Subcutaneous adipose tissue (tissue), 4 donors: ENCODE results near the gene HRNR. TPM values are rescaled to one million over a fixed set of nuclear protein-coding genes. Genes with fewer than 3 reads are reported as not detected.

ENCODE experiments used
- total RNA-seq, 4 donors: library from RNA; depleted of rRNA; stranded (reverse); fragments of >200 nt; gene quantifications; one replicate each; pipeline ENCODE4 v1.1.0, GENCODE V29; 2016
- TF ChIP-seq, protein P1 (sequence below): fragments of 450-650 bp; IDR thresholded peaks from one replicate; pipeline ENCODE4 v1.5.1; 2016; ENCODE audit warnings: low read depth, mild to moderate bottlenecking, control low read depth, antibody characterized with exemption, moderate library complexity

HRNR gene
- total RNA-seq, 4 donors from 2014 or later: not detected

DNA sequence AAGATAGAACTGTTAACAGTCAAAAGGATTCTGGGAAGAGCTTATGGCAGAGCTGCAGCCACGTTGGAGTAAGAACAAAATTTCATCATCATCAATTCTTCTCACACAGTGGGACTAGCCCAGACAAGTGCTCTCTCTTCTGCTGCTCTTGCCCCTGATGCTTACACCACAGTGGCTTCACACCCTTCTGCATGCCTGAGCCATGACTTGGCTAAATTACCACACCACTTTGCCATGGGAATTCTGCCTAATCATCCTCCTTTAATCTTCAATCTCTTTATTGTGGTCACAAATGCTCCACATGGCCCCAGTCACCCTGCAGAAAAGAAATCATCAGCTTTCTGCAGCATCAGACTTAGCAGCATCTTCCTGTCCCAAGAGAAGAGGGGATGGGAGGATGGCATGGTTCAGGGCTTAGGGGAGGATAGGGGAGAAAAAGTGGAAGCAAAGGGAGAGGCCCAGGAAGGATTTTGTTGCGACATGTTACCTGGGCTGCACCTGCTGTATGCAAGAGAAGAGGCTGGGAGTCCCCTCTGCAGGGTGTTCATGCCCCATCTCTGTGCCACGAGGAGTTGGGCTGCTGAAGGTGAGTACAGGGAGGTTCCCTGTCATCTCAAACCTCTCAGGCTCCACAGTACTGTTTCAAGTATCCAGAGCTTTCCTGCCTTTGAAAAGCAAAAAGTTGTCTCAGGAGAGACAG is 56.0 kb downstream of the HRNR start:
- TF ChIP-seq, protein P1, sequence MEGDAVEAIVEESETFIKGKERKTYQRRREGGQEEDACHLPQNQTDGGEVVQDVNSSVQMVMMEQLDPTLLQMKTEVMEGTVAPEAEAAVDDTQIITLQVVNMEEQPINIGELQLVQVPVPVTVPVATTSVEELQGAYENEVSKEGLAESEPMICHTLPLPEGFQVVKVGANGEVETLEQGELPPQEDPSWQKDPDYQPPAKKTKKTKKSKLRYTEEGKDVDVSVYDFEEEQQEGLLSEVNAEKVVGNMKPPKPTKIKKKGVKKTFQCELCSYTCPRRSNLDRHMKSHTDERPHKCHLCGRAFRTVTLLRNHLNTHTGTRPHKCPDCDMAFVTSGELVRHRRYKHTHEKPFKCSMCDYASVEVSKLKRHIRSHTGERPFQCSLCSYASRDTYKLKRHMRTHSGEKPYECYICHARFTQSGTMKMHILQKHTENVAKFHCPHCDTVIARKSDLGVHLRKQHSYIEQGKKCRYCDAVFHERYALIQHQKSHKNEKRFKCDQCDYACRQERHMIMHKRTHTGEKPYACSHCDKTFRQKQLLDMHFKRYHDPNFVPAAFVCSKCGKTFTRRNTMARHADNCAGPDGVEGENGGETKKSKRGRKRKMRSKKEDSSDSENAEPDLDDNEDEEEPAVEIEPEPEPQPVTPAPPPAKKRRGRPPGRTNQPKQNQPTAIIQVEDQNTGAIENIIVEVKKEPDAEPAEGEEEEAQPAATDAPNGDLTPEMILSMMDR: no peak

GRCh38 chr1:152166966-152167365 is 57.0 kb downstream of the HRNR start:
- TF ChIP-seq, protein P1: no peak

DNA sequence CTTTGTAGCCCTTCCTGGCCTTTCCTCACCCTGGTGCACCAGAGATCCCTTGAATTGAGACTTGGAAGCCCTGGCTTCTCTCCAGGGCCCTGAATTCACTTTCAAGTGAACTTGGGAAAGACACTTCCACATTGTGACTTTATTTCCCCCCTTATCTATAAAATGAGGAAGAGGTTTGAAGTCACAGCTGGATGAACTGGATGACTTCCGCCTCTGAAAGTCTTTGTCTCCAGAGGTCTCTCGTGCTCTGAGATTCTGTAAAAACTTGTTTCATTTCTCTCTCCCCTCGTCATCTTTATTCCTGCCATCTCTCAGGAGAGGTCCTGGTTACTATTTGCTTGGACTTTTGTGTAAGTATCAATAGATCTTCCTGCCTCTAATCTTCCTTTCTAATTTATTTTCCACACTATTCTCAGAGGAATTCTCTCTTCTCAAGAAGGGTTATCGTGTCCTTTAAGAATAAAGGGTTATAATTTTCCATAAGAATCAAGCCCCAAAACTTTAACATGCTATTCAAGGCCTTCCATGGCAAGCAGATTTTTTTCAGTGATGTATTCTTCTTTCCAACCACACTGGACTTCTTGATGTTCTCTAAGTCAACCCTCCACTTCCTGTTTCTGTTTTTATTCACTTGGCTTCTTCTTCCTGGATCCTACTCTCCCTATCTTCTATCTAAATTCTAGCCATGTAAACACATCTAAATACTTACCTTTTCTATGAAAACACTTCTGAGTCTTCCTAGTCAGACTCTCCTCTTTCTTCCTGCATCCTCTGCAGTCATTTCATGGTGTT is 58.5 kb downstream of the HRNR start:
- TF ChIP-seq, protein P1: no peak

GRCh38 chr1:152164517-152165136 is 59.4 kb downstream of the HRNR start:
- TF ChIP-seq, protein P1: no peak

DNA sequence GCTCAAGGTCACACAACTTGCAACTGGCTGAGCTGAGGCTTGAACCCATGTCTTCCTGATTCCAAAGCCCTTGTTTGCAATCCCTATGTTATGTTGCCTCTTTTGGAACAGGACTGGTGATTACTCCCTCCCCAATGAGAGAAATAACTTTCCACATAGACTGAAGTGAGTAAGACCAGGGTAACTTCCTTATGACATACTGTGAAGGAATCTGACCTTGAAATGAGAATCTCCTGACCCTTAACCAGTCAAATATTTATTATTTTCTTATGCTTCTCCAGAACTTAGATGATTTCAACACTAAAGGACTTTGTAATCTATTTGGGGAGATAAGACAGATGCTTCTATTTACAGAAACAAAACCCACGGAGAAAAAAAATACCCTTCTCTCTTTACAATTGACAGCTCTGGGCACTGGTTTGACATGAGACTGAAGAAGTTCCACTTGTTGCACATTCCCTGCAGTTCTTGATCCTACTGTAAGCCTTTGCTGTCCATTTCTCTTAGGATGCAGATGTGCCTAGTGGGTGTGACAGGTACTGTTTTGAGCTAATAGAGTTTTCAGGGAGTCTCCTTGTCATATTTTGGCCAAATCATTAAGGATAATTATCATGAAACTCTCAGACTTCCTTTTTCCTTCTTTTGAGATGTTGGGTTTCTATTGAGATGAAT is 61.1 kb downstream of the HRNR start:
- TF ChIP-seq, protein P1: no peak

Other genes starting within 250 kb of the HRNR start
- gene S100A10, start 230.3 kb downstream of the HRNR start, total RNA-seq: 100 to 1,000 TPM; 152 to 404 (median 235) TPM
- 100 to 1,000 TPM; 116 to 496 (median 319) TPM for gene S100A11, start 187.2 kb downstream of the HRNR start, total RNA-seq
- gene TCHHL1, start 135.1 kb downstream of the HRNR start, total RNA-seq: not detected
- gene TCHH, start 108.7 kb downstream of the HRNR start, total RNA-seq: 1 to 10 TPM in 3 of 4 donors, under 1 TPM in 1; 0.82 to 3.4 (median 2.4) TPM
- gene RPTN, start 65.0 kb downstream of the HRNR start, total RNA-seq: under 1 TPM in 2 of 4 donors, not detected in 2; 0.16 to 0.22 TPM
- gene FLG, start 101.0 kb upstream of the HRNR start, total RNA-seq: not detected
- under 1 TPM in 1 of 4 donors, not detected in 3; under 0.01 TPM for gene FLG2, start 135.8 kb upstream of the HRNR start, total RNA-seq
- gene CRNN, start 190.1 kb upstream of the HRNR start, total RNA-seq: not detected